ENCODE results near the gene FBXO34. TPM values are rescaled to one million over a fixed set of nuclear protein-coding genes. Genes with fewer than 3 reads are reported as not detected.

FBXO34 gene
- total RNA-seq, 2 experiments from 2014 or later: 18.5 to 18.9 TPM

DNA sequence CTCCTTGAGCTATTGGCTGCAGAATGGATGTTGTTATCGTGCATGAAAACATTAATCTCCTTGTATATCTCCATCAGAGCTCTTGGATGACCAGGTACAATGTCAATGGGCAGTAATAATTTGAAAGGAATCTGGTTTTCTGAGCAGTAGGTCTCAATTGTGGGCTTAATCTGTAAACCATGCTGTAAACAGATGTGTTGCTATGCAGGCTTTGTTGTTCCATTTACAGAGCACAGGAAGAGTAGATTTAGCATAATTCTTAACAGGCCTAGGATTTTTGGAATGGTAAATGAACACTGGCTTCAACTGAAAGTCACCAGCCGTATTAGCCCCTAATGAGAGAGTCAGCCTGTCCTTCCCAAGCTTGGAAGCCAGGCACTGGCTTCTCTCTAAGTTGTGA, 90.0 kb downstream of the FBXO34 start:
- Mint-ChIP-seq H3K36me3 (ENCODE audit: low read depth) (peaks cover 12% of the 10 kb centered on the region), H3K27ac (no peak overlapping the region), H3K27me3 (no peaks in the 10 kb centered on the region), H3K9me3 (ENCODE audit: low read depth) (no peaks in the 10 kb centered on the region), H3K4me3 (no peak overlapping the region), H3K4me1 (peaks cover 10% of the 10 kb centered on the region)
- POLR2A ChIA-PET: no interaction called here
- intact Hi-C loops (cut with DNase I, micrococcal nuclease): no loop called here
- CTCF ChIA-PET: interaction anchor here (1.2 to 1.9 kb wide), 5 partner anchors 9 to 91 kb away, joined by 3 to 11 read pairs (median 5); no protein-coding TSS in a partner anchor
- DNase-seq (no peak), ATAC-seq (no peak)

DNA sequence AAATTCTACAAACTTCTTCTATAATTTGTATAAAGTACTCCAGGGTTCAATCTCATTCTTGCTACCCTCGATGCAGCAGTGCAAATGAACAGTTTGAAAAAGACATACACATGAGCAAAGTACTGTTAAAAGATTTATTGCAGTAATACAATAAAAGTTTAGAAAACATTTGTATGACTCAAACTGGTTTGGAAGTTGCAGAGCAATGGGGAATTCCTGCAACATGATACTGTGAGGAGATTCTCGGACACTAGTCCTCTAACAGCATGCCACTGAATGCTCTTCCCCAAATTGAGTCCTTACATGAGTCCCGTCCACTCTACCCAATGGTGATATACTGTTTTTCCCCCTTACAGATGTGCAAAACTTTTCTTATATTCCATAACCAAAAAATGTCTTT, 95.0 kb downstream of the FBXO34 start:
- intact Hi-C loops (cut with DNase I, micrococcal nuclease): no loop called here
- ATAC-seq: no peak
- ChIA-PET POLR2A (no interaction called here), CTCF (interaction anchor here (1.1 kb wide), 1 partner anchor 12 kb away, joined by 6 read pairs; no protein-coding TSS in a partner anchor)
- Mint-ChIP-seq H3K4me3 (no peak overlapping the region), H3K4me1 (peaks cover 7% of the 10 kb centered on the region), H3K9me3 (ENCODE audit: low read depth) (no peaks in the 10 kb centered on the region), H3K27me3 (no peaks in the 10 kb centered on the region), H3K27ac (no peak overlapping the region), H3K36me3 (ENCODE audit: low read depth) (peaks cover 31% of the 10 kb centered on the region)
- DNase-seq: no peak

DNA sequence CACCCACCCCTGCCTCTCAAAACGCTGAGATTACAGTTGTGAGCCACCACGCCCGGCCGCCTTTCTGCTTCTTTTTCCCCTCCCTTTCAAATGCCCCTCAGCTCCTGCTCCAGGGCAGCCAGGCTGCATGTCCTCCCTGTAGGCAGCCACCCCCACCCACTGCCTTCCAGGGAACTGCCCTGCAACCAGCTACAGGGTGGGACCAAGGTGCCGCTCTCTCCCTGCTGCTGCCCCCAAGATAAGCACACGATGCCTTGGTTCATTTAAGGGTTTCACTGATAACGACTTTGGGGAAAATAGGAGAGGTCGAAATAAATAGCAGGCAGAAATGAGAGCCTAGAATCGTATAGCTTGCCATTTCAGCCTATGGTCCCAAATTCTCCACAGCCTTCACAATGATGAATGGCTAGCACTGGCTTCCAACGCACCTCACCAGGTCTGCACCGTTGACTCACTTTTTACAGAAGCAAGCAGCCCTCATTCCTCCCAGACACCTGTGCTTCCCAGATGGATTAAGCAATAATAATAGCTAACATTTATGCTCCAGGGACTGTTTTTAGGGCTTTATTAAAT, 99.7 kb downstream of the FBXO34 start:
- ChIA-PET CTCF (interaction anchor here (0.7 to 1.2 kb wide), 2 partner anchors 17 to 100 kb away, joined by 3 to 6 read pairs; no protein-coding TSS in a partner anchor), POLR2A (interaction anchor here (0.6 kb wide), 1 partner anchor 92 kb away, joined by 5 read pairs; no protein-coding TSS in a partner anchor)
- Mint-ChIP-seq H3K4me1 (peaks cover 39% of the 10 kb centered on the region), H3K27me3 (no peaks in the 10 kb centered on the region), H3K36me3 (ENCODE audit: low read depth) (peaks cover 35% of the 10 kb centered on the region), H3K4me3 (no peak overlapping the region), H3K9me3 (ENCODE audit: low read depth) (no peaks in the 10 kb centered on the region), H3K27ac (peak overlapping the region; percentile 14)
- ATAC-seq (no peak), DNase-seq (no peak)
- intact Hi-C loops (cut with DNase I, micrococcal nuclease): loop anchor here in 1 of 2 experiments (5.0 to 10.0 kb wide), 2 partner anchors 276 to 1896 kb away; partner anchors contain the start of genes AP5M1 and EXOC5

DNA sequence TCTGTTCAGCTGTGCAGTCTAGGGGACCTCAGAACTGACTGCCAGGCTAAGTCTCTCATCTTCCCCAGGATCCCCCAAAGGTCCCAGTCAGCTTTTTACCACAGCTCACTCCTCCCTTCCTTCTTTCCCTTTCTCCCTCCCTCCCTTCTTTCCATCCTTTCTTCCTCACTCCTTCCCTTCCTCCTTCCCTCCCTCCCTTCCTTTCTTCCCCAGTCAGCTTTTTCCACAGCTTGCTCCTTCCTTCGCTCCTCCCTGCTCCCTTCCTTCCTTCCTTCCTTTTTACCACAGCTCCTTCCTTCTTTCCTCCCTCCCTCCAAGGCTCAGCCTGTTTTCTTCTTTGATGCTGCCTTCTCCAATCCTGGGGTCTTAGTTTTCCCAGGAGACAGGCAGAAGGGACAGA, 101.2 kb downstream of the FBXO34 start:
- Mint-ChIP-seq H3K4me3 (no peak overlapping the region), H3K36me3 (ENCODE audit: low read depth) (peaks cover 48% of the 10 kb centered on the region), H3K4me1 (peaks cover 46% of the 10 kb centered on the region), H3K9me3 (ENCODE audit: low read depth) (no peaks in the 10 kb centered on the region), H3K27me3 (no peaks in the 10 kb centered on the region), H3K27ac (peak overlapping the region; percentile 96)
- CTCF ChIA-PET: interaction anchor here (0.6 to 1.9 kb wide), 6 partner anchors 11 to 159 kb away, joined by 3 to 7 read pairs (median 4); no protein-coding TSS in a partner anchor
- POLR2A ChIA-PET: interaction anchor here (0.6 kb wide), 2 partner anchors 90 to 595 kb away, joined by 3 to 4 read pairs; no protein-coding TSS in a partner anchor
- intact Hi-C loops (cut with DNase I, micrococcal nuclease): loop anchor here in 1 of 2 experiments (2.0 to 10.0 kb wide), 3 partner anchors 34 to 1895 kb away; partner anchors contain the start of genes AP5M1 and EXOC5
- no peak for DNase-seq
- ATAC-seq: no peak

DNA sequence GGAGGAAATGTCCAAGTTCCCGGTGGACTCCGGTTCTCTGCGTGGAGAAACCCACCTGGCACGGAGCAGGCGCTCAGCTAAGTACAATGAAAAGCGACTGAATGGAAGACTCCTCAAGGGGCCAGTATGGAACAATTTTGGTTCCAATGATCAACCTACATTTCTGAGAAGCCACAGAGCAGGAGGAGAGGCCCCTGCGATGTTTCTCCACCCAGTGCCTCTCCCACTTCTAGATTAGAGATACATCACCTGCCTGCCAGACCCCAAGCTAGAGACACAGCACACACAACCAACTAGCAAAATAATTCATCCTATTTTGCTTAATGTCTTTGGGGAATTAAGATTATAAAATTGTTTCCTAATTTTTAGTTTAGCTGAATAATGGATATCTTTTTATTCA, 101.6 kb downstream of the FBXO34 start:
- intact Hi-C loops (cut with DNase I, micrococcal nuclease): loop anchor here in 1 of 2 experiments (1.0 to 10.0 kb wide), 5 partner anchors 34 to 1894 kb away; partner anchors contain the start of genes AP5M1, EXOC5 and MAPK1IP1L
- Mint-ChIP-seq H3K27me3 (no peaks in the 10 kb centered on the region), H3K4me3 (no peak overlapping the region)

DNA sequence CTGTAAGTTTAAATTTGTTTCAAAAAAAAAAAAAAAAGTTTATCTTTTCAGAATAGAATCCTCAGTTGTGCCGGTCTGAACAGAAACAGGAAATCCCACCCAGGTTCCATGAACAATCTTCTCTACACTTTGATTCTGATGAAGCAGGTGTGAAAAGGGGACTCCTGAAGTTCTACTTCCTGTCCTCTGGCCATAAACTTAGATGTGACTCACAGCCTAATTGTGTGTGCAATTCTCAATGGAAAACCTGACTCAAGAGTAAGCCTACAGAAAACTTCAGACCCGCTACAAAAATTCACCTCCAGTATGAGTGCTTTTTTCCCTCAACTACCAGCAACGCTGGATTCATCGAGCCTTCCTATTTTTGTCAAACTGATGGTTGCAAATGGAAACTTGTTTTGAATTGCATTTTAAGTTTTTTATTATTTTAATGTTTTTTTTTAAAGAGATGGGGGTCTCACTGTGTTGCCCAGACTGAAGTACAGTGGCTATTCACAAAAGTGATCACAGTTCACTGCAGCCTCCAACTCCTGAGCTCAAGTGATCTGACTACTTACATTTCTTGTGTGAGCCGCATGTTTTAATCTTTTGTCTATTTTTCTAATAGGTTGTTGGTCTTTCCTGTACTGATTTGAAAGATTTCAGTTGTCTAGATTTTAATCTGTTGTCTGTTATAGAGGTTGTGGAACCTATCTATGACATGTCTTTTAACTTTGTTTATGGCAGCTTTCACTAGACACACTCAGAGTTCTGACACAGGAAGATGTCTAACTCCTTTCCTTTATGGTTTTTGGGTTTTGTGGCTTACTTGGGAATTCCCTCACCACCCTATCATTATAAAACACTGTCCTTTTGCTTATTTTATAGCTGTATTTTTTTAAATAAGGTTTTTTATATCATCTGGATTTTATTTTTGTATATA, 102.8 kb downstream of the FBXO34 start:
- DNase-seq: peak; percentile 39
- intact Hi-C loops (cut with DNase I, micrococcal nuclease): loop anchor here (1.0 to 10.0 kb wide), 10 partner anchors 12 to 1893 kb away; partner anchors contain the start of genes MAPK1IP1L (in 2 of the 2), AP5M1 (in 1 of the 2), ATG14 (in 1 of the 2) and EXOC5 (in 1 of the 2)
- Mint-ChIP-seq H3K27ac (peak overlapping the region; percentile 96), H3K36me3 (ENCODE audit: low read depth) (peaks cover 39% of the 10 kb centered on the region), H3K4me3 (peak overlapping the region; percentile 45), H3K9me3 (ENCODE audit: low read depth) (no peaks in the 10 kb centered on the region), H3K4me1 (peaks cover 46% of the 10 kb centered on the region), H3K27me3 (no peaks in the 10 kb centered on the region)
- ChIA-PET CTCF (interaction anchor here (0.8 to 1.9 kb wide), 6 partner anchors 10 to 161 kb away, joined by 3 to 8 read pairs (median 4); partner anchors contain the start of gene FBXO34), POLR2A (interaction anchor here (1.1 kb wide), 2 partner anchors 12 to 44 kb away, joined by 4 to 5 read pairs; no protein-coding TSS in a partner anchor)
- ATAC-seq: peak; percentile 88

More for the DNA sequence above, 101.6 kb downstream of the FBXO34 start:
- DNase-seq (no peak), ATAC-seq (no peak)
- Mint-ChIP-seq H3K4me1 (peaks cover 46% of the 10 kb centered on the region), H3K27ac (peak overlapping the region; percentile 96), H3K9me3 (ENCODE audit: low read depth) (no peaks in the 10 kb centered on the region), H3K36me3 (ENCODE audit: low read depth) (peaks cover 46% of the 10 kb centered on the region)
- ChIA-PET CTCF (interaction anchor here (0.6 to 1.9 kb wide), 6 partner anchors 11 to 160 kb away, joined by 3 to 7 read pairs (median 4); no protein-coding TSS in a partner anchor), POLR2A (interaction anchor here (0.6 kb wide), 1 partner anchor 90 kb away, joined by 3 read pairs; no protein-coding TSS in a partner anchor)

- peak overlapping the region; percentile 32 for H3K4me3 Mint-ChIP-seq
- CTCF ChIA-PET: interaction anchor here (0.6 to 1.6 kb wide), 5 partner anchors 9 to 167 kb away, joined by 3 to 8 read pairs (median 3); partner anchors contain the start of gene FBXO34
- no peaks in the 10 kb centered on the region for H3K27me3 Mint-ChIP-seq
- H3K36me3 Mint-ChIP-seq (ENCODE audit: low read depth): peaks cover 32% of the 10 kb centered on the region
- H3K4me1 Mint-ChIP-seq: peaks cover 46% of the 10 kb centered on the region
- intact Hi-C loops (cut with DNase I, micrococcal nuclease): loop anchor here (1.0 to 10.0 kb wide), 7 partner anchors 12 to 1893 kb away; partner anchors contain the start of genes AP5M1 (in 1 of the 2), ATG14 (in 1 of the 2), EXOC5 (in 1 of the 2) and FBXO34 (in 1 of the 2)
- ATAC-seq: peak; percentile 3
- H3K9me3 Mint-ChIP-seq (ENCODE audit: low read depth): no peaks in the 10 kb centered on the region
- POLR2A ChIA-PET: interaction anchor here (0.6 to 1.1 kb wide), 3 partner anchors 11 to 72 kb away, joined by 3 to 5 read pairs (median 4); no protein-coding TSS in a partner anchor
- no peak for DNase-seq
- peak overlapping the region; percentile 96 for H3K27ac Mint-ChIP-seq
Observed at GRCh38 chr14:55374771-55375170, 103.5 kb downstream of the FBXO34 start.

- Mint-ChIP-seq H3K9me3 (ENCODE audit: low read depth) (no peaks in the 10 kb centered on the region), H3K27ac (no peak overlapping the region), H3K27me3 (no peaks in the 10 kb centered on the region), H3K4me1 (peaks cover 51% of the 10 kb centered on the region), H3K36me3 (ENCODE audit: low read depth) (peaks cover 43% of the 10 kb centered on the region), H3K4me3 (no peak overlapping the region)
- ChIA-PET CTCF (interaction anchor here (0.7 to 0.9 kb wide), 2 partner anchors 39 to 107 kb away, joined by 3 read pairs; no protein-coding TSS in a partner anchor), POLR2A (no interaction called here)
- DNase-seq (no peak), ATAC-seq (no peak)
- intact Hi-C loops (cut with DNase I, micrococcal nuclease): loop anchor here in 1 of 2 experiments (10.0 kb wide), 1 partner anchor 282 kb away; no protein-coding TSS in a partner anchor
Observed at GRCh38 chr14:55377236-55377635, 106.0 kb downstream of the FBXO34 start.

DNA sequence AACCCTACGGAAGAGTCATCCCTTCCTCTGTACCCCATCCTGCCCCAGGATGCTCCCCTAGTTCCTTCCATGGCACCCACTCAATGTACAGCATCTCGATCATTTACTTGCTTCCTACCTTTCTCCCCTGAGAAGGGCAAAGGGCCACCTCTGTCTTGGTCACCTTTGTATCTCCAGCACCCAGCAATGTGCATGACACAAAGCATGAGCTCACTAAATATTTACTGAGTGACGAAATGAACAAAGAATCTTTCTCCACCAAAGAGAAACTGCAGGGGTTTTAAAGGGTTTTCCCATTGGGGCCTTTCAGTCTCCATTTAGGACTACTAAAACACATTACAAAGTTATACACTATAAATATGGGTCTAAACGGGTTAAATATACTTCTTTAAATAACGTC, 109.8 kb downstream of the FBXO34 start:
- H3K4me1 Mint-ChIP-seq: peaks cover 35% of the 10 kb centered on the region
- peaks cover 49% of the 10 kb centered on the region for H3K36me3 Mint-ChIP-seq (ENCODE audit: low read depth)
- intact Hi-C loops (cut with DNase I, micrococcal nuclease): no loop called here
- POLR2A ChIA-PET: no interaction called here
- peaks cover 1% of the 10 kb centered on the region for H3K9me3 Mint-ChIP-seq (ENCODE audit: low read depth)
- CTCF ChIA-PET: interaction anchor here (0.6 to 1.2 kb wide), 2 partner anchors 10 to 111 kb away, joined by 3 to 5 read pairs; no protein-coding TSS in a partner anchor
- peak overlapping the region; percentile 77 for H3K27ac Mint-ChIP-seq
- DNase-seq: no peak
- H3K27me3 Mint-ChIP-seq: no peaks in the 10 kb centered on the region
- no peak overlapping the region for H3K4me3 Mint-ChIP-seq
- no peak for ATAC-seq

DNA sequence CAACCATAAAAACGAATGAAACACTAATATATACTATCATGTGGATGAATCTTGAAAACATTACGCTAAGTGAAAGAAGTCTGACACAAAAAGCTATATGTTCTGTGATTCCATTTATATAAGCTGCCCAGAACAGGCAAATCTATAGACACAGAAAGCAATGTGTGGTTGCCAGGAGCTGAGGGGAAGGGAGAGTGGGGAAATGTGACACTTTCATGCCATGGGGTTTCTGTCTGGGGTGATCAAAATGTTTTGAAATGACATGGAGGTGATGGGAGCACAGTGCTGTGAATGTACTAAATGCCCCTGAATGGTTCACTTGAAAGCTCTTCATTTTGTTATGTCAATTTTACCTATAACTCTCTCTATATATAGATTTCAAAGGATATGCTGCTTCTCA, 110.3 kb downstream of the FBXO34 start:
- peaks cover 44% of the 10 kb centered on the region for H3K36me3 Mint-ChIP-seq (ENCODE audit: low read depth)
- H3K4me3 Mint-ChIP-seq: no peak overlapping the region
- DNase-seq (peak; percentile 21), ATAC-seq (peak; percentile 45)
- intact Hi-C loops (cut with DNase I, micrococcal nuclease): no loop called here
- H3K27ac Mint-ChIP-seq: peak overlapping the region; percentile 49
- H3K4me1 Mint-ChIP-seq: peaks cover 35% of the 10 kb centered on the region
- H3K9me3 Mint-ChIP-seq (ENCODE audit: low read depth): peaks cover 1% of the 10 kb centered on the region
- POLR2A ChIA-PET: no interaction called here
- no peaks in the 10 kb centered on the region for H3K27me3 Mint-ChIP-seq
- CTCF ChIA-PET: interaction anchor here (0.5 to 1.2 kb wide), 5 partner anchors 9 to 386 kb away, joined by 3 to 5 read pairs (median 3); no protein-coding TSS in a partner anchor

All from activated CD4-positive, alpha-beta T cell treated with anti-CD3 and anti-CD28 coated beads for 36 hours (primary cell).